NB4 (cell line): Measurements from ENCODE around the gene ARID3A.

Experiments used
- CTCF ChIP-seq: IDR thresholded peaks from one replicate; pipeline ENCODE4 v1.5.1; 2012; ENCODE audit warnings: low read depth, low read length
- MAX ChIP-seq: IDR thresholded peaks from 2 replicates; pipeline ENCODE4 v1.6.1; 2011; ENCODE audit warnings: low read depth, low read length
- POLR2A ChIP-seq: IDR thresholded peaks from 2 replicates; pipeline ENCODE4 v1.6.1; 2011; ENCODE audit warnings: mild to moderate bottlenecking; ENCODE audit not compliant: insufficient read length; ENCODE audit errors: extremely low read depth

- no peak for TF ChIP-seq CTCF
- no peak for TF ChIP-seq MAX
- TF ChIP-seq POLR2A: no peak
Observed at GRCh38 chr19:924553-925086, 1.2 kb upstream of the ARID3A start.
